Loucy (cell line): ENCODE results near the gene PRR7.
"Not testable (repeated sequence)": the region's sequence is repeated elsewhere in the genome, so short reads cannot be mapped to it uniquely, and the experiment has no call there.

Source experiments
- H2AFZ ChIP-seq: fragments of 200-600 bp; sonication (generic); 2 replicates; pipeline ENCODE4 v1.6.0; 2016; ENCODE audit warnings: antibody characterized with exemption, mild to moderate bottlenecking, low read length, moderate library complexity
- H3F3A ChIP-seq: fragments of 200-600 bp; 2 replicates; pipeline ENCODE4 v1.6.0; 2016; ENCODE audit warnings: antibody characterized with exemption, low read depth, mild to moderate bottlenecking
- H3K27me3 ChIP-seq: fragments of 200-600 bp; sonication (generic); 2 replicates; pipeline ENCODE4 v1.6.1; 2014; ENCODE audit warnings: low read length, mild to moderate bottlenecking; ENCODE audit not compliant: insufficient read depth, poor library complexity, severe bottlenecking
- H3K36me3 ChIP-seq: fragments of 200-600 bp; sonication (generic); 2 replicates; pipeline ENCODE4 v1.6.1; 2016; ENCODE audit warnings: low read length; ENCODE audit not compliant: insufficient read depth
- H3K4me1 ChIP-seq: fragments of 200-600 bp; sonication (generic); 2 replicates; pipeline ENCODE4 v1.5.1; 2014; ENCODE audit warnings: low read length, mild to moderate bottlenecking; ENCODE audit not compliant: insufficient read depth, poor library complexity, severe bottlenecking
- H3K4me2 ChIP-seq: fragments of 200-600 bp; sonication (generic); 2 replicates; pipeline ENCODE4 v1.6.0; 2014; ENCODE audit warnings: antibody characterized with exemption, low read length, low read depth, mild to moderate bottlenecking; ENCODE audit not compliant: poor library complexity, severe bottlenecking
- H3K4me3 ChIP-seq: fragments of 200-600 bp; sonication (generic); 2 replicates; pipeline ENCODE4 v1.5.1; 2014; ENCODE audit warnings: low read length, mild to moderate bottlenecking, mixed read lengths; ENCODE audit not compliant: poor library complexity, severe bottlenecking
- H3K79me2 ChIP-seq: fragments of 200-600 bp; sonication (generic); 2 replicates; pipeline ENCODE4 v1.6.1; 2014; ENCODE audit warnings: low read length; ENCODE audit not compliant: insufficient read depth
- H3K9ac ChIP-seq: fragments of 200-600 bp; sonication (generic); 2 replicates; pipeline ENCODE4 v1.6.0; 2014; ENCODE audit warnings: mild to moderate bottlenecking, low read depth, low read length, moderate library complexity; ENCODE audit not compliant: poor library complexity, severe bottlenecking
- H3K9me2 ChIP-seq: fragments of 200-600 bp; sonication (generic); replicated peaks from 2 replicates; pipeline ENCODE4 v1.6.1; 2016; ENCODE audit warnings: low read depth, low read length, mixed read lengths
- H3K9me3 ChIP-seq: fragments of 200-600 bp; sonication (generic); 2 replicates; pipeline ENCODE4 v1.6.1; 2014; ENCODE audit warnings: mild to moderate bottlenecking, antibody characterized with exemption, low read length, low read depth; ENCODE audit not compliant: insufficient read depth
- H4K20me1 ChIP-seq: fragments of 200-600 bp; sonication (generic); 2 replicates; pipeline ENCODE4 v1.6.0; 2014; ENCODE audit warnings: antibody characterized with exemption, low read length, mild to moderate bottlenecking; ENCODE audit not compliant: insufficient read depth, poor library complexity, severe bottlenecking
- CTCF ChIP-seq: fragments of 200-600 bp; sonication (generic); conservative IDR thresholded peaks from 2 replicates; pipeline ENCODE4 v1.5.1; 2014; ENCODE audit warnings: mild to moderate bottlenecking, antibody characterized with exemption, low read length
- EZH2phosphoT487 ChIP-seq: fragments of 200-600 bp; IDR thresholded peaks from 2 replicates; pipeline ENCODE4 v1.6.1; 2018; ENCODE audit warnings: antibody characterized with exemption, mild to moderate bottlenecking, moderate library complexity, borderline replicate concordance

PRR7 gene

GRCh38 chr5:177483042-177483441 is 36.4 kb downstream of the PRR7 start:
- H3K79me2 ChIP-seq, result no peaks in the 10 kb centered on the region
- no peaks in the 10 kb centered on the region for H3F3A ChIP-seq
- H3K9me3 ChIP-seq, result no peaks in the 10 kb centered on the region
- no peak overlapping the region for H3K4me2 ChIP-seq
- TF ChIP-seq CTCF (no peak), EZH2phosphoT487 (no peak)
- no peak overlapping the region for H3K4me3 ChIP-seq
- no peaks in the 10 kb centered on the region for H3K4me1 ChIP-seq
- H3K9ac ChIP-seq, result no peak overlapping the region
- no peak overlapping the region for H2AFZ ChIP-seq
- peaks cover 4% of the 10 kb centered on the region; the same call in 1 of the 2 replicates for H3K36me3 ChIP-seq
- no peaks in the 10 kb centered on the region for H4K20me1 ChIP-seq
- H3K27me3 ChIP-seq, result no peaks in the 10 kb centered on the region
- no peaks in the 10 kb centered on the region for H3K9me2 ChIP-seq

DNA sequence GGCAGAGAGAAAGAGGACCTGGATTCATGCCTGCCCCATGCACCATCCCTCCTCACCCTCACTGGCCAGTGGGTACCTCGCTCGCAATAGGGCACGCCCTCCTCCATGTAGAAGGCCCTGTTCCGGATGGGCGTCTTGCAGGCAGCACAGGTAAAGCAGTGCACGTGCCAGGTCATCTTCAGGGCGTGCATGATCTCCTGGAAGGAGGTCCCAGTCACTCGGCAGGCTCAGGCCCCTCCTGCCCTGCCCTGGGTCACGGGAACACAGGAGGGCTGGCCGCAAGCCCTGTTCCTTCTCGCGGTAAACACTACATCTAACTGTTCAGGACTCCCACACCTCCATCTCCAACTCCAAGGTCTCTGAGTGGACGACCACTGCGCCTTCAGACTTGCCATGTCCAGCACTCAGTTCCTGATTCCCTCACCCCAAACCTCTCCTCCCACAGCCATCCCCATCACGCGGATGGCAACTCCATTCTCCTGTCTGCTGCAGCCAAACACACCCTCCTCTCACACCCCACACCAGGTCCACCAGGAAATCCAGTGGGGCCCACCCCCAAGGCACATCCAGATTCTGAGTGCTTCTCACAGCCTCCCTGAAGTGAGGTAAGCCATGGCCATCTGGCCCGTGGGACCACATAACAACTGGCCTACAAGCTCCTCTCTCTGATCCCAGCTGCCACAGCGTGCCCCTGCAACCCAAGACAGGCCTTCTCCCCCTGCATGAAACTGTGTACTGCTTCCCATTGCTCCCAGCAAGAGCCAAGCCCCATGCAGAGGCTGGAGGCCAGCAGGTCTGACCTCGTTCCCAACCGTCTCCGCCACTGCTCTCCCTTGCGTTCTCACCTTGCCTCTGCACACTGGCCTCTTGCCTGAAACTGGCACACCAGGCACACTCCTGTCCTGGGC is 37.6 kb downstream of the PRR7 start:
- Histone ChIP-seq H3K4me2 (no peak overlapping the region), H3K79me2 (no peaks in the 10 kb centered on the region), H3F3A (no peaks in the 10 kb centered on the region), H3K9me3 (no peaks in the 10 kb centered on the region), H2AFZ (no peak overlapping the region), H3K36me3 (peaks cover 4% of the 10 kb centered on the region; the same call in 1 of the 2 replicates), H3K9ac (no peak overlapping the region), H3K4me3 (no peak overlapping the region), H3K4me1 (no peaks in the 10 kb centered on the region), H3K9me2 (no peaks in the 10 kb centered on the region), H3K27me3 (no peaks in the 10 kb centered on the region), H4K20me1 (no peaks in the 10 kb centered on the region)
- no peak for TF ChIP-seq EZH2phosphoT487
- TF ChIP-seq CTCF, result no peak

DNA sequence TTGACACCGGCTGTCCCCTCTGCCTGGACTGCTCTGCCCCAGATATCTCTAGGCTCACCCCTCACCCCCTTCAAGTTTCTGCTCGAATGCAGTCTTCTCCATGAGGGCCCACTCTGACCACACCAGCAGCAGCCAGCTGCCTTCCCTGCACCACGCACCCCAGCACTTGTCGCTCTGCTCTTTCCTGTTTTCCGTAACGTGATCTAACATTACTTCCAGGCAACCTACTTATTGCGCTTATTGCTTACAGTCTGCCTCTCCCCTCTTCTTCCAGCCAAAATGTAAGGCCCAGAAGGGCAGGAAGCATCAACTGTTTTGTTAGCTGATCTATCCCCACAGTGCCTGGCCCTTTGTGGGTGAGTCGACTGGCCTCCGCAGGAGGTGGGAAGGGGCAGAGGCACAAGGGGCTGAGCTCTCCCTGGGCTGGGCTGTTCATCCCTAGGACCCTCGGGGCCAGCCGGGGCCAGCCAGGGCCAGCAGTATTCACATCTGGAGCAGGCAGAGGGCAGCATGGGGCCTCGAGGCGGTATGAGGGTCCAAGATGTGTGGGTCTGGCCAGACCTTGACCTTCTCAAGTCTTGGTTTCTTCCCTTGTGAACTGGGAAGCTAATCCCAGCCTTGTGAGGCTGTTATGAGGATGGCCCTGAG is 38.4 kb downstream of the PRR7 start:
- no peaks in the 10 kb centered on the region for H3F3A ChIP-seq
- no peaks in the 10 kb centered on the region for H3K27me3 ChIP-seq
- no peak overlapping the region for H3K9ac ChIP-seq
- TF ChIP-seq CTCF (no peak), EZH2phosphoT487 (no peak)
- peaks cover 4% of the 10 kb centered on the region; the same call in 1 of the 2 replicates for H3K36me3 ChIP-seq
- H3K9me3 ChIP-seq, result no peaks in the 10 kb centered on the region
- no peaks in the 10 kb centered on the region for H3K79me2 ChIP-seq
- H4K20me1 ChIP-seq, result no peaks in the 10 kb centered on the region
- H3K4me2 ChIP-seq, result no peak overlapping the region
- H3K4me1 ChIP-seq, result no peaks in the 10 kb centered on the region
- H3K9me2 ChIP-seq, result no peaks in the 10 kb centered on the region
- no peak overlapping the region for H2AFZ ChIP-seq
- H3K4me3 ChIP-seq, result no peak overlapping the region

DNA sequence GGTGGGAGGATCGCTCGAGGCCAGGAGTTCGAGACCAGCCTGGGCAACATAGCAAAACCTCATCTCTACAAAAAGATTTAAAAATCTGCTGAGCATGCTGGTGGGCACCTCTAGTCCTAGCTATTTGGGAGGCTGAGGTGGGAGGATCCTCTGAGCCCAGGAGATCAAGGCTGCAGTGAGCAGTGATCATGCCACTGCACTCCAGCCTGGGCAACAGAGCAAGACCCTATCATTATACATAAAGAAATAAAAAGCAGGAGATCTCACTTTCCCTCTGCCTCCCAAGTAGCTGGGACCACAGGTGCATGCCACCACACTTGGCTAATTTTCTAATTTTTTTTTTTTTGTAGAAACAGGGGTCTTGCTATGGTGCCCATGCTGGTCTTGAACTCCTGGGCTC is 39.1 kb downstream of the PRR7 start:
- not testable (repeated sequence) for H3K79me2 ChIP-seq, H3K9ac ChIP-seq, H3K9me3 ChIP-seq, H2AFZ ChIP-seq, H3K4me2 ChIP-seq, H3K36me3 ChIP-seq, H3K4me3 ChIP-seq, H3K27me3 ChIP-seq, H3K4me1 ChIP-seq, H3F3A ChIP-seq, H4K20me1 ChIP-seq, H3K9me2 ChIP-seq
